Measurements from ENCODE around the gene CNOT11. TPM values are rescaled to one million over a fixed set of nuclear protein-coding genes. Genes with fewer than 3 reads are reported as not detected.
"Not testable (repeated sequence)": the region's sequence is repeated elsewhere in the genome, so short reads cannot be mapped to it uniquely, and the experiment has no call there.

Gene CNOT11
- total and polyA plus RNA-seq, 2 of the 13 experiments (the other 11 are each of a cell fraction or from before 2014, with no cell fraction given), result 114 to 209 TPM

DNA sequence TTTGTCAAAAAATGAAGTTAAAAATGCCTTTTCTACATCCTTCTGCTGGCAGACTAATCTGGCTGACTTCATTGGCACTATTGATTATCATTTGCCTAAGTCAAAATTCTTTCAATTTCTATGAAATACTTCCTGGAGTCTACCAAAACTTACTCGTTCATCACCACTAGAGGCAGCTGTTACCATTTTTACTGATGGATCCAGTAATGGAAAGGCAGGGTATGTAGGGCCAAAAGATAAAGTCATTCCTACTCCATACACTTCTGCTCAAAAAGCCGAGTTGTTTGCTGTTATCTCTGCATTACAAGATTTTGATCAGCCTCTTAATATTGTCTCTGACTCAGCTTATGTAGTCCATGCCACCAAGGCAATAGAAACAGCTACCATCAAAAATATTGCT, 12.0 kb upstream of the CNOT11 start:
- H3K79me2 ChIP-seq (ENCODE audit: insufficient read depth, low read length); H2AFZ ChIP-seq (ENCODE audit: low read length); H4K20me1 ChIP-seq (ENCODE audit: insufficient read depth, low read length); ATAC-seq; H3K9ac ChIP-seq (ENCODE audit: insufficient read depth, low read depth, low read length); intact Hi-C loops (cut with micrococcal nuclease; ENCODE audit: unreplicated experiment); H3K36me3 ChIP-seq (replicated peaks in 1 of 2; ENCODE audit: control insufficient read depth in 1 of 2, insufficient read depth in 2 of 2, low read length in 2 of 2); in situ Hi-C loops (cut with HindIII; ENCODE audit: extremely low pct_ligation_motif_present, low pct_unique_long_range_greater_than_20kb); FAIRE-seq; H3K27me3 ChIP-seq (ENCODE audit: control insufficient read depth in 1 of 2, insufficient read depth in 2 of 2, low read length in 2 of 2); H3K4me3 ChIP-seq (replicated peaks in 1 of 3; ENCODE audit: insufficient read depth in 1 of 3, low read depth in 2 of 3, low read length in 3 of 3); H3K9me3 ChIP-seq (ENCODE audit: low read length); H3K4me2 ChIP-seq (ENCODE audit: low read depth, low read length); BruUV-seq (replicated peaks): not testable (repeated sequence)
- peak; percentile 60 for DNase-seq (ENCODE audit: low spot score)
- POLR2A ChIA-PET, result interaction anchor here (1.4 to 4.2 kb wide), 8 partner anchors 9 to 239 kb away, joined by 6 to 53 read pairs (median 10); partner anchors contain the start of genes CNOT11 and RPL31
- H3K27ac ChIP-seq (ENCODE audit: extremely low read length, insufficient read depth, low read length), result peak overlapping the region; percentile 98
- CTCF ChIA-PET (ENCODE audit: low intra/inter-chr PET ratio, low total read pairs), result interaction anchor here (2.5 kb wide), 1 partner anchor 11 kb away, joined by 20 read pairs; no protein-coding TSS in a partner anchor
- 14% methylated on average over 2 of the region's 2 CpGs for WGBS (ENCODE audit: low lambda C conversion rate)
- peaks cover 81% of the 10 kb centered on the region for H3K4me1 ChIP-seq (ENCODE audit: insufficient read depth, low read length)
- TF ChIP-seq ONECUT2 (CRISPR knock-in tag; IDR thresholded peaks at IDR 0.05), result peak; percentile 42; the same call in 1 of the 2 replicates
- 0 out of 2 replicates have a peak, but pooled peaks have one; percentile 28 for TF ChIP-seq PAXIP1 (CRISPR knock-in tag; conservative IDR thresholded peaks at IDR 0.05)
- peak; percentile 62 for TF ChIP-seq RAD21 (CRISPR knock-in tag; IDR thresholded peaks at IDR 0.05)
- 0 out of 2 replicates have a peak, but pooled peaks have one; percentile 48 for TF ChIP-seq BRD4 (CRISPR knock-in tag; IDR thresholded peaks at IDR 0.05)
- TF ChIP-seq PHF5A (CRISPR knock-in tag; IDR thresholded peaks at IDR 0.05; ENCODE audit: low read depth, unreplicated experiment), result peak; percentile 12
- 0 out of 2 replicates have a peak, but pooled peaks have one; percentile 33 for TF ChIP-seq ZNF232 (CRISPR knock-in tag; IDR thresholded peaks at IDR 0.05; ENCODE audit: borderline replicate concordance)
- TF ChIP-seq ELF1 (CRISPR knock-in tag; IDR thresholded peaks at IDR 0.05), result peak; percentile 56
- peak; percentile 36; the same call in 1 of the 2 replicates for TF ChIP-seq HOXA5 (CRISPR knock-in tag; IDR thresholded peaks at IDR 0.05)
- TF ChIP-seq THAP11 (CRISPR knock-in tag; IDR thresholded peaks at IDR 0.05), result peak; percentile 17; the same call in 1 of the 2 replicates
- peak; percentile 68 for TF ChIP-seq TEAD3 (CRISPR knock-in tag; optimal IDR thresholded peaks at IDR 0.05; ENCODE audit: borderline replicate concordance)
- 0 out of 2 replicates have a peak, but pooled peaks have one; percentile 39 for TF ChIP-seq SAP130 (CRISPR knock-in tag; IDR thresholded peaks at IDR 0.05; ENCODE audit: low read depth)
- TF ChIP-seq SMC3 (IDR thresholded peaks at IDR 0.05; ENCODE audit: low read length), result peak; percentile 45; the same call in 1 of the 2 replicates
- 0 out of 2 replicates have a peak, but pooled peaks have one; percentile 17 for TF ChIP-seq RARA (CRISPR knock-in tag; IDR thresholded peaks at IDR 0.05)
- peak; percentile 62 for TF ChIP-seq MED1 (CRISPR knock-in tag; IDR thresholded peaks at IDR 0.05)
- peak; percentile 75 for TF ChIP-seq GATAD2A (CRISPR knock-in tag; IDR thresholded peaks at IDR 0.05)
- 0 out of 2 replicates have a peak, but pooled peaks have one; percentile 13 for TF ChIP-seq ZNF629 (CRISPR knock-in tag; conservative IDR thresholded peaks at IDR 0.05)
- peak; percentile 77 for TF ChIP-seq CTCF (CRISPR knock-in tag; IDR thresholded peaks at IDR 0.05)
- 0 out of 2 replicates have a peak, but pooled peaks have one; percentile 21 for TF ChIP-seq MXD4 (CRISPR knock-in tag; IDR thresholded peaks at IDR 0.05)
- TF ChIP-seq ERF (CRISPR knock-in tag; IDR thresholded peaks at IDR 0.05), result 0 out of 2 replicates have a peak, but pooled peaks have one; percentile 26

All from HepG2 (cell line).